K562 (cell line): ENCODE measurements around the gene SPHK2. TPM values are rescaled to one million over a fixed set of nuclear protein-coding genes. Genes with fewer than 3 reads are reported as not detected.

Source experiments
- ATAC-seq: fragments of 200-7000 bp; cut with Tn5 transposase; 3 replicates; pipeline ENCODE4 v1.9.1; 2020; ENCODE audit warnings: moderate library complexity
- BruUV-seq: library from RNA; stranded (reverse); fragments of 400-500 nt; replicated peaks from 2 replicates; lab custom pipeline; 2021; lab: Mats Ljungman, UMichigan
- CTCF ChIA-PET: fragments of 300-600 bp; formaldehyde crosslinking; extraction: SDS; loops from one replicate; lab custom pipeline; 2021; ENCODE audit warnings: low intra/inter-chr PET ratio; lab: Yijun Ruan, JAX
- POLR2A ChIA-PET: fragments of 300-600, 350-650 bp; sonication (Branson Sonifier 250); formaldehyde crosslinking; extraction: SDS; loops from one replicate; lab custom pipeline; 2021; ENCODE audit warnings: antibody characterized with exemption, inconsistent platforms; lab: Yijun Ruan, JAX
- DNase-seq, 4 experiments: peaks; one replicate each; pipeline versions ENCODE4 v3.0.0 to v3.0.0-alpha.2; 2011 to 2018; ENCODE audit warnings: low spot score in 3 of 4, mixed read lengths in 3 of 4; ENCODE audit errors: extremely low read depth in 1 of 4
- FAIRE-seq: peaks from 2 replicates; lab custom pipeline; 2011; peaks lifted over from hg19 to GRCh38; lab: Jason Lieb, UNC
- H2AFZ ChIP-seq: 2 replicates; pipeline ENCODE4 v1.6.0; 2011; ENCODE audit warnings: low read depth, low read length, control low read depth, inconsistent platforms
- H3K27ac ChIP-seq: fragments of 200-600 bp; 3 replicates; pipeline ENCODE4 v1.8.0; 2011; ENCODE audit warnings: low read depth, mild to moderate bottlenecking, control low read depth, inconsistent platforms, low read length, moderate library complexity, mixed read lengths; ENCODE audit errors: extremely low read depth
- H3K27me3 ChIP-seq, 2 experiments: fragments of 300-600 bp in 1 of 2; 2 replicates in 1 of 2; 3 replicates in 1 of 2; pipeline versions ENCODE4 v1.6.0 to v1.8.0; 2011; ENCODE audit warnings: inconsistent platforms in 2 of 2, low read length in 2 of 2, mild to moderate bottlenecking in 1 of 2, mixed read lengths in 1 of 2, moderate library complexity in 1 of 2; ENCODE audit not compliant: control insufficient read depth in 2 of 2, insufficient read depth in 2 of 2
- H3K36me3 ChIP-seq: fragments of 300-600 bp; 3 replicates; pipeline ENCODE4 v1.8.0; 2011; ENCODE audit warnings: mild to moderate bottlenecking, low read length, inconsistent platforms; ENCODE audit not compliant: control insufficient read depth, insufficient read depth
- H3K4me1 ChIP-seq, 2 experiments: fragments of 200-600 bp in 1 of 2; replicated peaks in 1 of 2; 2 replicates in 1 of 2; 3 replicates in 1 of 2; pipeline versions ENCODE4 v1.5.1 to v1.8.0; 2011; ENCODE audit warnings: inconsistent platforms in 2 of 2, low read length in 2 of 2, mild to moderate bottlenecking in 1 of 2, mixed read lengths in 1 of 2, moderate library complexity in 1 of 2; ENCODE audit not compliant: control insufficient read depth in 2 of 2, insufficient read depth in 2 of 2
- H3K4me2 ChIP-seq: 2 replicates; pipeline ENCODE4 v1.6.1; 2011; ENCODE audit warnings: low read length, control low read depth, inconsistent platforms, mixed read lengths; ENCODE audit not compliant: insufficient read depth
- H3K4me3 ChIP-seq: fragments of 200-600 bp; sonication (generic), shearing (Covaris generic); 2 replicates; pipeline ENCODE4 v1.5.1; 2016; ENCODE audit warnings: control low read depth, inconsistent platforms
- H3K79me2 ChIP-seq: fragments of 200-600 bp; 3 replicates; pipeline ENCODE4 v1.8.0; 2011; ENCODE audit warnings: low read length, inconsistent platforms; ENCODE audit not compliant: control insufficient read depth, insufficient read depth
- H3K9ac ChIP-seq, 2 experiments: 2 replicates each; pipeline versions ENCODE4 v1.6.0 to v1.6.1; 2011; ENCODE audit warnings: low read depth in 2 of 2, low read length in 2 of 2, control low read depth in 1 of 2, inconsistent platforms in 1 of 2, mild to moderate bottlenecking in 1 of 2, mixed read lengths in 1 of 2; ENCODE audit not compliant: insufficient read depth in 1 of 2
- H3K9me1 ChIP-seq: one replicate; pipeline ENCODE4 v1.6.0; 2011; ENCODE audit warnings: inconsistent platforms, mild to moderate bottlenecking, low read length, moderate library complexity; ENCODE audit not compliant: control insufficient read depth, insufficient read depth
- H3K9me3 ChIP-seq: replicated peaks from 2 replicates; pipeline ENCODE4 v1.5.1; 2011; ENCODE audit warnings: low read depth, low read length, inconsistent platforms; ENCODE audit not compliant: control insufficient read depth, insufficient read depth
- H4K20me1 ChIP-seq: replicated peaks from 2 replicates; pipeline ENCODE4 v1.6.1; 2011; ENCODE audit warnings: low read length, inconsistent platforms, mixed read lengths; ENCODE audit not compliant: control insufficient read depth, insufficient read depth
- HNRNPLL ChIP-seq: fragments of 200-400 bp; formaldehyde crosslinking; IDR thresholded peaks from 2 replicates; pipeline ENCODE4 v1.6.1; 2017; ENCODE audit warnings: low read length, low read depth, mild to moderate bottlenecking; ENCODE audit not compliant: poor library complexity, severe bottlenecking
- MAZ ChIP-seq, 2 experiments: fragments of 450-650 bp in 1 of 2; sonication (generic) in 1 of 2; formaldehyde crosslinking; IDR thresholded peaks in 1 of 2; conservative IDR thresholded peaks in 1 of 2; 2 replicates each; pipeline versions ENCODE4 v1.4.0 to v1.5.0; 2020; ENCODE audit warnings: mild to moderate bottlenecking in 1 of 2, missing genetic modification reagents in 1 of 2
- NR2C2 ChIP-seq, 2 experiments: fragments of 200-800 bp in 1 of 2; sonication (Bioruptor generic) in 1 of 2; sonication (generic) in 1 of 2; formaldehyde crosslinking in 1 of 2; IDR thresholded peaks; 2 replicates each; pipeline versions ENCODE4 v1.6.1 to v1.8.0; 2016 to 2022; ENCODE audit warnings: mild to moderate bottlenecking in 1 of 2, missing compliant biosample characterization in 1 of 2, missing genetic modification characterization in 1 of 2, missing genetic modification reagents in 1 of 2
- PHF21A ChIP-seq: fragments of 450-650 bp; IDR thresholded peaks from 2 replicates; pipeline ENCODE4 v1.6.1; 2017; ENCODE audit warnings: low read depth, borderline replicate concordance
- PRDM10 ChIP-seq: fragments of 450-650 bp; IDR thresholded peaks from 2 replicates; pipeline ENCODE4 v1.6.1; 2018; ENCODE audit not compliant: partially characterized antibody
- RB1 ChIP-seq: fragments of 450-650 bp; IDR thresholded peaks from 2 replicates; pipeline ENCODE4 v1.6.1; 2017; ENCODE audit warnings: low read depth, mild to moderate bottlenecking
- RBBP5 ChIP-seq: fragments of 200-600 bp; sonication (generic); IDR thresholded peaks from 2 replicates; pipeline ENCODE4 v1.6.1; 2012; ENCODE audit warnings: borderline replicate concordance, mild to moderate bottlenecking, low read length, control low read depth, inconsistent platforms; ENCODE audit not compliant: insufficient read depth, poor library complexity, severe bottlenecking
- RBM34 ChIP-seq: fragments of 200-400 bp; formaldehyde crosslinking; IDR thresholded peaks from 2 replicates; pipeline ENCODE4 v1.6.1; 2018; ENCODE audit warnings: low read length, borderline replicate concordance; ENCODE audit not compliant: insufficient read depth
- SETDB1 ChIP-seq: IDR thresholded peaks from one replicate; pipeline ENCODE4 v1.6.1; 2012; ENCODE audit warnings: low read length, control low read depth, inconsistent platforms
- SMAD1 ChIP-seq: fragments of 150-350 bp; IDR thresholded peaks from 2 replicates; pipeline ENCODE4 v1.6.1; 2014; ENCODE audit warnings: low read length, low read depth; ENCODE audit not compliant: partially characterized antibody
- TCF3 ChIP-seq: sonication (generic); formaldehyde crosslinking; IDR thresholded peaks from 2 replicates; pipeline ENCODE4 v1.4.0; 2020; ENCODE audit warnings: mild to moderate bottlenecking, missing genetic modification reagents
- ZNF143 ChIP-seq: sonication (generic); formaldehyde crosslinking; IDR thresholded peaks from 2 replicates; pipeline ENCODE4 v1.9.0; 2022; ENCODE audit warnings: mild to moderate bottlenecking, missing genetic modification reagents
- ZNF639 ChIP-seq, 2 experiments: fragments of 200-800 bp in 1 of 2; sonication (Bioruptor generic) in 1 of 2; sonication (generic) in 1 of 2; formaldehyde crosslinking in 1 of 2; IDR thresholded peaks in 1 of 2; conservative IDR thresholded peaks in 1 of 2; 2 replicates each; pipeline versions ENCODE4 v1.5.0 to v1.6.1; 2016 to 2020; ENCODE audit warnings: missing compliant biosample characterization in 1 of 2, missing genetic modification characterization in 1 of 2, missing genetic modification reagents in 1 of 2
- ZSCAN32 ChIP-seq: fragments of 450-650 bp; formaldehyde crosslinking; IDR thresholded peaks from 2 replicates; pipeline ENCODE4 v1.4.0; 2020; ENCODE audit warnings: mild to moderate bottlenecking, moderate library complexity
- WGBS: fragments of 100-300 bp; shearing (Covaris generic); methylation state at CpG from one replicate; pipeline ENCODE4 v1.1.6; 2016; ENCODE audit warnings: low coverage, mixed read lengths; ENCODE audit not compliant: insufficient coverage; ENCODE audit errors: missing lambda C conversion rate; 5-methylcytosine and 5-hydroxymethylcytosine counted together
- in situ Hi-C: fragments of 300-500 bp; cut with MboI; formaldehyde crosslinking; loops from 4 replicates; pipeline ENCODE4 v1.15.0; 2018; ENCODE audit warnings: inconsistent platforms, mixed read lengths
- intact Hi-C: fragments of 100-400 bp; cut with micrococcal nuclease; formaldehyde crosslinking; loops from 2 replicates; pipeline ENCODE4 v1.14.2; 2022
- polyA plus RNA-seq, 8 experiments: library from polyadenylated mRNA; depleted of rRNA in 4 of 8; stranded (reverse) in 5 of 8; unstranded in 3 of 8; fragments of >200 nt; fragmentation: Nextera tagmentation in 2 of 8; fragmentation: Illumina TruSeq in 1 of 8; extraction: Ambion mirVana in 2 of 8; extraction: Trizol in 1 of 8; gene quantifications; 2 replicates each; pipeline versions ENCODE4 v1.2.1 to v1.2.3, GENCODE V29; 2011 to 2014; ENCODE audit warnings: inconsistent platforms in 1 of 8, missing spikeins in 1 of 8
- total RNA-seq, 7 experiments: library from RNA; depleted of rRNA in 6 of 7; stranded (reverse); fragments of >200 nt in 6 of 7; fragmentation: Illumina TruSeq in 2 of 7; extraction: Trizol in 2 of 7; gene quantifications; 2 replicates each; pipeline versions ENCODE4 v1.2.1 to v1.2.3, GENCODE V29; 2011 to 2021; ENCODE audit warnings: low replicate concordance in 1 of 7

The SPHK2 gene
- total and polyA plus RNA-seq, 9 of the 15 experiments (the other 6 are each of a cell fraction or from before 2014, with no cell fraction given) = 0.10 to 15.2 (median 2.9) TPM

- ChIA-PET POLR2A (interaction anchor here (0.6 to 2.2 kb wide), 8 partner anchors 8 to 522 kb away, joined by 3 to 13 read pairs (median 4); partner anchors contain the start of gene EMP3), CTCF (no interaction called here)
- peaks cover 2% of the 10 kb centered on the region; the same call in 1 of the 3 replicates for H3K36me3 ChIP-seq
- intact Hi-C loops = no loop called here
- peak overlapping the region; percentile 84 for H3K4me2 ChIP-seq
- under 1% methylated on average over 34 of the region's 40 CpGs for WGBS
- no TSS peak for BruUV-seq
- FAIRE-seq = peak; percentile 92
- DNase-seq = peak; percentile 94 to 99 (median 96)
- in situ Hi-C loops = no loop called here
- no peaks in the 10 kb centered on the region for H4K20me1 ChIP-seq
- ATAC-seq = peak; percentile 93
- H3K27me3 ChIP-seq = no peaks in the 10 kb centered on the region
- H2AFZ ChIP-seq = peak overlapping the region; percentile 93
- H3K9ac ChIP-seq = peak overlapping the region; percentile 67 to 73
- H3K27ac ChIP-seq = peak overlapping the region; percentile 72
- H3K4me1 ChIP-seq = peaks cover 25 to 62% of the 10 kb centered on the region in 2 experiments
- H3K9me1 ChIP-seq = no peaks in the 10 kb centered on the region
- H3K79me2 ChIP-seq = peaks cover 9% of the 10 kb centered on the region; the same call in 2 of the 3 replicates
- peak overlapping the region; percentile 49 for H3K4me3 ChIP-seq
- no peaks in the 10 kb centered on the region for H3K9me3 ChIP-seq
- no peak for TF ChIP-seq ZNF143 (CRISPR knock-in tag)
- TF ChIP-seq PRDM10 = peak; percentile 86
- peak; percentile 44 for TF ChIP-seq HNRNPLL
- 0 out of 2 replicates have a peak, but pooled peaks have one; percentile 53 for TF ChIP-seq NR2C2 (CRISPR knock-in tag; IDR thresholded peaks at IDR 0.05)
- no peak; the same call in 1 of the 2 replicates for TF ChIP-seq NR2C2 (tag; IDR thresholded peaks at IDR 0.05)
- TF ChIP-seq ZNF639 (CRISPR knock-in tag; conservative IDR thresholded peaks at IDR 0.05 in 1 of 2, IDR thresholded peaks at IDR 0.05 in 1 of 2) = 0 out of 4 replicates have a peak, but pooled peaks of 1 of the 2 experiments have one; percentile 49
- TF ChIP-seq SMAD1 = no peak
- TF ChIP-seq PHF21A = no peak
- peak; percentile 59; the same call in 1 of the 2 replicates for TF ChIP-seq RB1
- peak; percentile 51 to 80; a peak in 3 of 4 replicates for TF ChIP-seq MAZ (CRISPR knock-in tag; conservative IDR thresholded peaks at IDR 0.05 in 1 of 2, IDR thresholded peaks at IDR 0.05 in 1 of 2)
- TF ChIP-seq RBM34 = 0 out of 2 replicates have a peak, but pooled peaks have one; percentile 43
- no peak for TF ChIP-seq SETDB1
- TF ChIP-seq ZSCAN32 (CRISPR knock-in tag) = no peak
- TF ChIP-seq RBBP5 = no peak
- TF ChIP-seq TCF3 (CRISPR knock-in tag) = no peak
Observed at GRCh38 chr19:48624067-48624594, 4.8 kb downstream of the SPHK2 start.
